SU-DHL-6 (cell line): ENCODE measurements around the gene P2RX2.

Experiments
- H2AFZ ChIP-seq: fragments of 200-600 bp; sonication (generic); 2 replicates; pipeline ENCODE4 v1.6.1; 2014; ENCODE audit warnings: low read depth, mild to moderate bottlenecking, moderate library complexity, mixed read lengths, antibody characterized with exemption, low read length; ENCODE audit not compliant: severe bottlenecking
- H3F3A ChIP-seq: fragments of 200-600 bp; shearing (Covaris generic); 2 replicates; pipeline ENCODE4 v1.6.0; 2016; ENCODE audit warnings: antibody characterized with exemption, mild to moderate bottlenecking; ENCODE audit not compliant: insufficient read depth
- H3K27ac ChIP-seq: fragments of 200-600 bp; sonication (generic); 2 replicates; pipeline ENCODE4 v1.5.1; 2016; ENCODE audit warnings: low read depth, mild to moderate bottlenecking, low read length, moderate library complexity, mixed read lengths
- H3K27me3 ChIP-seq: fragments of 200-600 bp; sonication (generic), shearing (Covaris generic); 2 replicates; pipeline ENCODE4 v1.6.0; 2014; ENCODE audit warnings: mild to moderate bottlenecking, low read length
- H3K36me3 ChIP-seq: fragments of 200-600 bp; sonication (generic); 2 replicates; pipeline ENCODE4 v1.6.1; 2014; ENCODE audit warnings: mild to moderate bottlenecking, low read length, mixed read lengths
- H3K4me2 ChIP-seq: fragments of 300-600, 200-600 bp; shearing (Covaris generic), sonication (generic); 2 replicates; pipeline ENCODE4 v1.6.0; 2014; ENCODE audit warnings: low read length, low read depth, mild to moderate bottlenecking; ENCODE audit not compliant: poor library complexity, severe bottlenecking
- H3K4me3 ChIP-seq: fragments of 200-600 bp; sonication (generic); 2 replicates; pipeline ENCODE4 v1.5.1; 2014; ENCODE audit warnings: antibody characterized with exemption, low read length, mild to moderate bottlenecking, mixed read lengths; ENCODE audit not compliant: insufficient read depth, poor library complexity, severe bottlenecking
- H3K79me2 ChIP-seq: fragments of 200-600 bp; sonication (generic); 2 replicates; pipeline ENCODE4 v1.6.1; 2014; ENCODE audit warnings: mild to moderate bottlenecking, low read length, moderate library complexity; ENCODE audit not compliant: insufficient read depth
- H3K9ac ChIP-seq: fragments of 200-600 bp; sonication (generic); 2 replicates; pipeline ENCODE4 v1.7.0; 2014; ENCODE audit warnings: mild to moderate bottlenecking, low read length
- H3K9me2 ChIP-seq: fragments of 200-600 bp; sonication (generic); replicated peaks from 2 replicates; pipeline ENCODE4 v1.6.1; 2014; ENCODE audit warnings: low read length; ENCODE audit not compliant: insufficient read depth
- H3K9me3 ChIP-seq: fragments of 200-600 bp; sonication (generic); 2 replicates; pipeline ENCODE4 v1.6.1; 2014; ENCODE audit warnings: low read length, mixed read lengths; ENCODE audit not compliant: insufficient read depth
- H4K20me1 ChIP-seq: fragments of 200-600 bp; sonication (generic); 2 replicates; pipeline ENCODE4 v1.6.1; 2014; ENCODE audit warnings: low read depth, mild to moderate bottlenecking, antibody characterized with exemption, low read length, moderate library complexity, mixed read lengths
- CTCF ChIP-seq: fragments of 200-600 bp; sonication (generic); IDR thresholded peaks from one replicate; pipeline ENCODE4 v1.5.1; 2017; ENCODE audit warnings: antibody characterized with exemption, mild to moderate bottlenecking, low read length, moderate library complexity; ENCODE audit not compliant: insufficient read depth, poor library complexity, severe bottlenecking
- EZH2phosphoT487 ChIP-seq: fragments of 200-600 bp; sonication (generic), shearing (Covaris generic); conservative IDR thresholded peaks from 2 replicates; pipeline ENCODE4 v1.6.1; 2018; ENCODE audit warnings: mild to moderate bottlenecking, antibody characterized with exemption, low read length, moderate library complexity, mixed read lengths

The P2RX2 gene

GRCh38 chr12:132610051-132610759 lies 8.4 kb upstream of the P2RX2 start, which contains the start of gene LRCOL1:
Gene LRCOL1 (minus strand): TSS chr12:132610582. CDS start chr12:132606251, 4,331 bp downstream.
- no peaks in the 10 kb centered on the region for H4K20me1 ChIP-seq
- no peaks in the 10 kb centered on the region for H3K9me2 ChIP-seq
- no peaks in the 10 kb centered on the region; the same call in 1 of the 2 replicates for H3K9me3 ChIP-seq
- no peak within 1 kb of the TSS for H2AFZ ChIP-seq
- TF ChIP-seq EZH2phosphoT487 (no peak), CTCF (no peak)
- H3K9ac ChIP-seq = no peak within 1 kb of the TSS
- H3K27ac ChIP-seq = no peak within 1 kb of the TSS
- no peaks in the 10 kb centered on the region for H3K79me2 ChIP-seq
- no peaks in the 10 kb centered on the region for H3K36me3 ChIP-seq
- no peak within 1 kb of the TSS for H3K4me3 ChIP-seq
- H3F3A ChIP-seq = no peaks in the 10 kb centered on the region
- no peak within 1 kb of the TSS for H3K4me2 ChIP-seq
- no peaks in the 10 kb centered on the region for H3K27me3 ChIP-seq

GRCh38 chr12:132610866-132611602 lies 7.5 kb upstream of the P2RX2 start:
- H3K4me2 ChIP-seq = no peak overlapping the region
- H3K27me3 ChIP-seq = no peaks in the 10 kb centered on the region
- no peaks in the 10 kb centered on the region; the same call in 1 of the 2 replicates for H3K9me3 ChIP-seq
- H3K36me3 ChIP-seq = no peaks in the 10 kb centered on the region
- H3F3A ChIP-seq = no peaks in the 10 kb centered on the region
- H3K9ac ChIP-seq = no peak overlapping the region
- H3K27ac ChIP-seq = no peak overlapping the region
- no peak overlapping the region for H3K4me3 ChIP-seq
- H4K20me1 ChIP-seq = no peaks in the 10 kb centered on the region
- H3K79me2 ChIP-seq = no peaks in the 10 kb centered on the region
- no peaks in the 10 kb centered on the region for H3K9me2 ChIP-seq
- H2AFZ ChIP-seq = no peak overlapping the region
- no peak for TF ChIP-seq CTCF
- TF ChIP-seq EZH2phosphoT487 = no peak

- H3K9me3 ChIP-seq = no peaks in the 10 kb centered on the region; the same call in 1 of the 2 replicates
- H2AFZ ChIP-seq = no peak overlapping the region
- no peaks in the 10 kb centered on the region for H3K27me3 ChIP-seq
- H4K20me1 ChIP-seq = no peaks in the 10 kb centered on the region
- no peak overlapping the region for H3K27ac ChIP-seq
- no peaks in the 10 kb centered on the region for H3F3A ChIP-seq
- no peaks in the 10 kb centered on the region for H3K79me2 ChIP-seq
- no peaks in the 10 kb centered on the region for H3K9me2 ChIP-seq
- H3K36me3 ChIP-seq = no peaks in the 10 kb centered on the region
- no peak for TF ChIP-seq EZH2phosphoT487
- TF ChIP-seq CTCF = no peak
- no peak overlapping the region for H3K9ac ChIP-seq
- no peak overlapping the region for H3K4me2 ChIP-seq
- H3K4me3 ChIP-seq = no peak overlapping the region
These were observed 7.0 kb upstream of the P2RX2 start for GRCh38 chr12:132611620-132612019.
